Activated CD8-positive, alpha-beta T cell treated with anti-CD3 and anti-CD28 coated beads for 36 hours (primary cell): ENCODE results near the gene HNRNPUL1. TPM values are rescaled to one million over a fixed set of nuclear protein-coding genes. Genes with fewer than 3 reads are reported as not detected.
A peak's percentile ranks its signal among the peaks of the same experiment; 100 is the strongest.

Experiments
- ATAC-seq: fragments of 200-7000 bp; cut with Tn5 transposase; one replicate; pipeline ENCODE4 v1.10.0; 2021; ENCODE audit warnings: mild to moderate bottlenecking, moderate library complexity
- CTCF ChIA-PET: fragments of 350-600 bp; sonication (Branson Sonifier 250); formaldehyde crosslinking; loops from one replicate; lab custom pipeline; 2021; ENCODE audit warnings: antibody characterized with exemption; lab: Charles Lee
- POLR2A ChIA-PET: fragments of 350-600 bp; sonication (Branson Sonifier 250); formaldehyde crosslinking; loops from one replicate; lab custom pipeline; 2021; ENCODE audit warnings: antibody characterized with exemption; lab: Charles Lee
- DNase-seq: peaks from one replicate; pipeline ENCODE4 v3.0.0-alpha.2; 2020
- H3K27ac Mint-ChIP-seq: one replicate; pipeline ENCODE4 v1.8.0; 2021; ENCODE audit warnings: mild to moderate bottlenecking, mixed read lengths
- H3K27me3 Mint-ChIP-seq: one replicate; pipeline ENCODE4 v1.8.0; 2021; ENCODE audit warnings: mixed read lengths
- H3K36me3 Mint-ChIP-seq: one replicate; pipeline ENCODE4 v1.8.0; 2021; ENCODE audit warnings: low read depth, mixed read lengths
- H3K4me1 Mint-ChIP-seq: one replicate; pipeline ENCODE4 v1.8.0; 2021; ENCODE audit warnings: low read depth, mixed read lengths
- H3K4me3 Mint-ChIP-seq: one replicate; pipeline ENCODE4 v1.8.0; 2021; ENCODE audit warnings: mild to moderate bottlenecking, moderate library complexity, mixed read lengths
- H3K9me3 Mint-ChIP-seq: one replicate; pipeline ENCODE4 v1.8.0; 2021; ENCODE audit warnings: mixed read lengths
- CTCF ChIP-seq: fragments of 200-600 bp; IDR thresholded peaks from one replicate; pipeline ENCODE4 v1.8.0; 2022; ENCODE audit warnings: antibody characterized with exemption, mild to moderate bottlenecking
- intact Hi-C: fragments of 100-400 bp; cut with micrococcal nuclease; formaldehyde crosslinking; loops from one replicate; pipeline ENCODE4 v1.10.0; 2022
- total RNA-seq, 2 experiments: library from RNA; stranded (reverse); gene quantifications; one replicate each; pipeline ENCODE4 v1.2.3, GENCODE V29; 2021

Gene HNRNPUL1
- total RNA-seq, 2 experiments from 2014 or later = 257 to 259 TPM

GRCh38 chr19:41356984-41357739 is 93.0 kb downstream of the HNRNPUL1 start:
- Mint-ChIP-seq H3K27me3 (no peaks in the 10 kb centered on the region), H3K4me1 (peaks cover 46% of the 10 kb centered on the region), H3K9me3 (no peaks in the 10 kb centered on the region), H3K4me3 (peak overlapping the region; percentile 87), H3K36me3 (peaks cover 38% of the 10 kb centered on the region), H3K27ac (peak overlapping the region; percentile 99)
- peak; percentile 64 for DNase-seq
- TF ChIP-seq CTCF = no peak
- POLR2A ChIA-PET = interaction anchor here (1.0 to 1.2 kb wide), 3 partner anchors 12 to 50 kb away, joined by 3 read pairs; partner anchors contain the start of gene CCDC97
- intact Hi-C loops = loop anchor here (5.0 to 10.0 kb wide), 2 partner anchors 40 to 92 kb away; partner anchors contain the start of genes BCKDHA, EXOSC5 and HNRNPUL1
- CTCF ChIA-PET = interaction anchor here (0.8 to 1.0 kb wide), 3 partner anchors 9 to 49 kb away, joined by 3 to 4 read pairs (median 3); no protein-coding TSS in a partner anchor
- ATAC-seq = peak; percentile 12

Other genes starting within 250 kb of the HNRNPUL1 start
- not detected for gene CYP2A13, start 175.9 kb upstream of the HNRNPUL1 start, total RNA-seq
- not detected for gene CYP2F1, start 149.9 kb upstream of the HNRNPUL1 start, total RNA-seq
- not detected for gene CYP2S1, start 71.2 kb upstream of the HNRNPUL1 start, total RNA-seq
- gene AXL, start 45.1 kb upstream of the HNRNPUL1 start, total RNA-seq = under 1 TPM; 0.36 to 0.50 TPM
- 10 to 100 TPM; 15.9 to 20.4 TPM for gene CCDC97, start 45.8 kb downstream of the HNRNPUL1 start, total RNA-seq
- 100 to 1,000 TPM; 112 to 123 TPM for gene TGFB1, start 89.5 kb downstream of the HNRNPUL1 start, total RNA-seq
- gene B9D2, start 99.8 kb downstream of the HNRNPUL1 start, total RNA-seq = 1 to 10 TPM; 3.1 to 5.1 TPM
- gene TMEM91, start 112.2 kb downstream of the HNRNPUL1 start, total RNA-seq = 1 to 10 TPM; 8.9 to 9.1 TPM
- 10 to 100 TPM; 46.6 to 47.0 TPM for gene EXOSC5, start 133.0 kb downstream of the HNRNPUL1 start, total RNA-seq
- 10 to 100 TPM; 32.3 to 36.9 TPM for gene BCKDHA, start 133.4 kb downstream of the HNRNPUL1 start, total RNA-seq
- 1 to 10 TPM in 1 of 2 experiments, under 1 TPM in 1; 0.59 to 1.1 TPM for gene B3GNT8, start 163.0 kb downstream of the HNRNPUL1 start, total RNA-seq
- gene DMAC2, start 175.5 kb downstream of the HNRNPUL1 start, total RNA-seq = 10 to 100 TPM; 47.6 to 51.5 TPM
- not detected for gene ERICH4, start 178.8 kb downstream of the HNRNPUL1 start, total RNA-seq